GM19043 (cell line): ENCODE measurements around the gene RGS6.

Experiments used
- ATAC-seq: cut with Tn5 transposase; IDR thresholded peaks from one replicate; pipeline ENCODE4 v1.9.1; 2021; ENCODE audit warnings: low read depth; ENCODE audit not compliant: unreplicated experiment

The RGS6 gene

DNA sequence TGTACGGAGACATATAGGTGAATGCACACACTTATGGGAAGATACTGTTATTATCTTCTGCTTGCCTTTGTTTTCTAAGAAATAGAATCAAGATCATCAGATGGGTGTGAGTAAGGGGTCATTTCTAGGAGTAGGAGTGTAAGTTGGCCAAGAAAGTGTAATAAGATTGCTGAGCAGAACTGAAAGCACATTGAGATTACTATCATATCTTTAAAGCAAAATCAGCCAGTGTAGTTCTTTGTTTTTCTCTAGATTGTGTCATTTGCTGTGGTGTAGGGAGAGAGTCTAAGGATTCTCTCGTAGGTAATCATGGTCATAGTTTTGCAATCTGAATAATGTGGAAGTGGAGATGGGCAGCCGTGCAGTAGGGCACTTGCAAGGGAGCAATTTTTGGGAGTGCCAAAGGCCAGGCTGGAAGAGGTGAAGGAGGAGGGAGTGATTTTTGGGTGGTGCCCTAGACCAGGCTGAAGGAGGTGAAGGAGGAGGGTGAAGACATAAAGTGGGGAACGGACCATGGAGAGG is 131.6 kb downstream of the RGS6 start:
- no peak for ATAC-seq

DNA sequence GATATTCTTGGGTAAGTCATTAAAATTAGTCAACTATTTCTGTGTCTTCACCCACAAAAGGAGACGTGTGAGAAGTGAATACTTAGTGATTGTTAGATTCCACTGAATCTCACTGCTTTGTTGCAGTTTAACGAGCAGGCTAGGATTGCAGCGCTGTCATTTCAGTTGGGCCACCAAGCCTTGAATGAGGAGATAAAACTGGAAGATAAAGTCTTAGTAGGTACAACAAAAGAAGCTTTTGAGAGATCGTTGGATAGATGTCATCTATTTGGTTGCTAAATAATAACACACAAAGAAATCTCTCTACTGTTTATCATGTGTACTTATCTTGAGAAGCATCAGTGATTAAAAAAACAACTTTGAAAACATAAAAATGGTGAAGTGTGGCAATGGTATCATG is 132.3 kb downstream of the RGS6 start:
- no peak for ATAC-seq

DNA sequence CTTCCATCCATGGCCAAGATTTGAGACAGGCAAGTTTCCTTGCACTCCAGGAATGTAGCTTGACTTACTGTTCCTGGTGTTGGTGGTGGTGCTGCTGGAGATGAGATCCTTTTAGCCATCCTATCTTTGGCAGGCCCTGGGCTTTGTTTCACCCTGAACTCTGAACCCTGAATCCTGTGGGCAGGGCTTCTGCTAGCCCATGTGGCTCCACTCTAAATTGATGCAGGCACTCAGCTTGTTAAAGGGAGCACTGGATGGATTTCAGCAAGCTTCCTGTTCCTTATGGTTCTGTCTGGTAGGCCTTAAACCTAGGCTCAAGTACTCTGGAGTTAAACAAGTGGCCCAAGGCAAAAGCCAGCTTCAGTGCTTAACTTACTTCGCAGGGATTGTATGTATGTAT is 138.2 kb downstream of the RGS6 start:
- no peak for ATAC-seq

DNA sequence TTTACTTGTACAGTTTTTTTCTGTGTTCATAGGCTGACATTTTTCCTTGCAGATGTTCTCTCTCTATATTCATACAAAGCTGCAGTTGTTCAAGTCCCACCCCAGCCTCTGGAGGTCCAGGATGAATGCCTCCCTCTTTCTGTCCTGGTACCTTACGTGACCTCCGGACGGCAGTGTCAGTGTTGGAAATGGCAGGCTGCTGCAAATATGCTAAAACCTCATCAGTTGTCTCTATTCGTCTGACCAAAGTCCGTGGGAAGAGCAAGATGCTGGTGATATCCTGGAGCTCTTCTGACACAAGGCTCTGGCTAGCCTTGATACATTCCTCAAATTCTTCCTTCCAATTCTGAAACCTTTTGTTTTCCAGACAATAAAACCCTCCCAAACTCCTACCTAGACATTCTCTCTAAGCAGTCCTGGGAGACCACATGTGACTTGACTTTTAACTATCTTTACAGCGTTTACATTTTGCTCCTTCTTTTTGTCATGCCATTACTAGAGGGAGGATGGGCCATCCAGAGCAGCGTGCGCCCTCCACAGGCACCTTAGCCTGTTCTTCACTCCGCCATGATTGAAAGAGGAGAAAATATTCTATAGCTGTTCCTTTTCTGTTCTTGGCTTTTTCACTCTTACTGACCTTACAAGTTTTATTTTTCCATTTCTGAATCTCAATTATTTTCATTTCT is 143.6 kb downstream of the RGS6 start:
- ATAC-seq = no peak

DNA sequence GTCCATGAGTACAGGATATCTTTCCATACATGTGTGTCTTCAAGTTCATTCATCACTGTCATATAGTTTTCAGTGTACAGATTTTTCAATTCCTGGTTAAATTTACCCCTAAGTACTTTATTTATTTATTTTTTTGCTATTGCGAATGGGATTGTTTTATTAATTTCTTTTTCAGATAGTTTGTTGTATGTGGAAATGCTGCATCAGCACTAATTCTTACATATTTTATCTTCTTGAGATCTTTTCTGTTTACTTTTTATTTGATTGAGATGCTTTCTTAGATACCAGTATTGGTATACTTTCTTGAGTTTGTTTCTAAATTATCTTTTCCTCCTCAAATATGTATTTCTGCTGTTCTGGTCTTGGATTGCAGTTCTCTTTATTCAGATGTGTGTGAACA is 148.9 kb downstream of the RGS6 start:
- ATAC-seq = no peak

DNA sequence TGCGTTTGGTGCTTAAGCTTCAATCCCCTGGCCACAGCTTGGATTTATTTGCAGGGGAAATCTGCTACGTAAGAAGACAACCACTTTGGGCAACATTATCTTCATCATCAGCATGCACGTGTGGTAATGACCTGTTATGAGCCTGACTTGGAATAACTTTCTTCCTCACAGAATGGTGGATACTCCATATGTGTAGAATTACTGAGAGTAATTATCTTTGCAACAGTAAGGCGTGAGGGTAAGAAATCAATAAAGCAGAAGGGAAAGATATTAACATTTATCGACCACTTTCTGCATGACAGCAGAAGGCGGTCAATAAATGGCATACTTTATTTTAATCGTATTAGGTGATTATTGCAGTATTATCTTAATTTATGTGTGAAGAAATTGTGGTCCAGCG is 152.7 kb downstream of the RGS6 start:
- ATAC-seq = no peak

DNA sequence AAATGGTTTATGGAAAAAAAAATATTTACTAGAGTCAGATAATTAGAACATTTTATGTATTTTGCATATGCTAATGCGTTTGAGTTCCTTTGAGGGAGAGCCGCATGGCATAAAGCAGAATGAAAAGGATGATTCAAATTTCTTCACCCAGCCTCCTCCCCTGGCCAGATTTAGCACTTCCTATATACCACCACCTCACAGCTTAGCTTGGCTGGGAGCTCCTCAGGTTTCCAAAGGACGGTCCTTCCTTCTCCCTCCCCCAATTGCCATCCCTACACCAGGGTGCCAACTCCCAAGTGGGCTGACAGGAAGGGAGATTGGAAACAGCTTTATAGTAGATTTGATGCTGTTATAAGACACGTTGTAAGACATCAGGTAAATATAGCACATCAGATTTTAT is 157.4 kb downstream of the RGS6 start:
- ATAC-seq = no peak

DNA sequence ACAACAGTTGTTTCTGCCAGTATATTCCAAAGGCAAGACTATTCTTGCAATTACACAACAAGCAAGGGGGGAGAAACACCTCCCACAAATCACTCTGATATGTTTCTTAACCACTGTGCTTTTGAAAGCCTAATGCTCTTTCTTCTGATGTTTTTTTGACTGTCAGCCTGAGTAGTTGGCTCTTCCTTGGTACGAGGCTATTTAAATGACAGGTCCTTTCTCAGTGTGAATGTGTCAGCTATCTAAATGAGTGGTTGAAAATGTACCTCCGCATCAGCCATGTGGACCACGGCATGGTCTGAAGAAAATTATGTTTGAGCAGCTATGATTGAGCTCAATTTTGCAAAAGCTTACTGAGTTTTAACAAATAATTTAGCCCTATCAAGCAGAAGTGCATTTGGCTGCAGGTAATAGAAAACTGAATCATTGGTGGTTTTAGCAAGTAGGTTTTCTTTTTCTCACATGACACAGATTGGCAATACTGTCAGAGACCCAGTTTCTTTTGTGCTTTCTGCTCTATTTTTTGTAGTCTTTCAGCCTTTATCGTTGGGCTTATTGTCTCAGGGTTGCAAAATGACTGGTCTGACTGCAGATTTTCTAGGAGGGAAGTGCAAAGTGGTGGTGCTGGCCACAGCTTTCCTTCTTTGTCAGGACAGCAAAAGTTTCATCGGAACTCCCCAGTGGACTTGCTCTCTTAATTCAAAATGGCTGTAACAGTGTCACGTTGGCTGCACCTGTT is 162.8 kb downstream of the RGS6 start:
- ATAC-seq = no peak

DNA sequence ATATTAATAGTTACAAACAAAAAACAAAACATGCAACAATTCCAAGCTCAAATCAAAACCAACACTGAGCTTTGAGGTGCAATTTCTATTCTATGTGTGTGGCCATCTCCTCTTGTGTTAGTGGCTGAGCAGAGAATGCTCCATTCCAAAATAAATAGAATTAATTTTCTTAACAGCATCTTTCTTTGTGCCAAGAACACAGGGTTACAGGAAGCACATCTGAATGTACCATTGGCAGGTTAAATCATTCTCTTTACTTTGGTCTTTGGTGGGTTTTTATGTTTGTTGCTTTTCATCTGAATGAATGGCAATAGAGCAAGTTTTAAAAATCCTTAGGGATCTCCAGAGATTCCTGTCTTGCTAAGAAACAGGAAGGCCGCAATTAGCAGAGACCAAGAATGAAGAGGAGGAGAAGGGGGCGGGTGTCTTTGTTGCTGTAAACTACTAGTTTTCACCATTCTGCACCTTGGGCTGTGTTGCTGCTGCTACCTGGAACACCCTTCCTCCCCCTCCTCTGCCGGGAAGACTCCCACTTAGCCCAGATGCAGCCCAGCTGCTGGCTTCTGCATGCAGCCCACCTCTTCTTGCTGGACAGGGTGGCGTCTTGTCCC is 165.0 kb downstream of the RGS6 start:
- no peak for ATAC-seq

DNA sequence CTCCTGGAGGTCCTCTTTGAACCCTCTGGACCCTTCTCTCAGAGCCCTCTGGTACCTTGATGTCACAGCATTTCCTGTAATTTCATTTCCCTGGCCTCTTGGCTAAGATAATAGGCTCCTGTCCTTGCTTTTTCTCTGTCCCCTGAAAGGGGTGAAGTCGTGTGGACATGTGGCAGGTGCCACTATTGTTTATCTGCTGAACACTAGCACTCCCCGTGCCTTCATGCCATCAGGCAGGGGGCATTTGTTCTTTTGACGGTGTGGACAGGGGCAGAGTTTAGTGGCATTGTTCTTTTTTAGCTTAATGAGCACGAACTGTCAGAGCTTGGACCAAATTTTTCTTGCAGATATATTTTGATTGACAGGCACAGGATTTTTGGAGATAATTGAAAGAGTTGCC is 166.0 kb downstream of the RGS6 start:
- ATAC-seq = no peak

DNA sequence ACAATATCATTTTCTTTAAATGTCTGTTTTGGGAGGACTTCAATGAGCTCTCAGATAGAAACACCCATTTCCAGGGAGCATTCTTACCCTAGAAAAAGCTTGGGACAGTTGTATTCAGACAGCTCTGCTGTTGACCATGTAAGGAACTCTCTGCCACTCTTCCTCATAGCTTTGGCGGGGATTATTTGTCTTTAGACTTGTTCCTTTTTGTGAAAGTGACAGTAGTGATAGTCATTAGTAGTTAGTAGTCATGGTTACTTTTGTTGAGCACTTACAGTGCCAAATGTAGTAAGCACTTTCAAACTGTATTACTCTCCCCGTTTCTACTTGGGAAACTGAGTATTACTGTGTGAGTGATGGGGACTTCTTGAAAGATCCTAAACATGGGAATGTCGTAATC is 167.3 kb downstream of the RGS6 start:
- ATAC-seq = no peak

DNA sequence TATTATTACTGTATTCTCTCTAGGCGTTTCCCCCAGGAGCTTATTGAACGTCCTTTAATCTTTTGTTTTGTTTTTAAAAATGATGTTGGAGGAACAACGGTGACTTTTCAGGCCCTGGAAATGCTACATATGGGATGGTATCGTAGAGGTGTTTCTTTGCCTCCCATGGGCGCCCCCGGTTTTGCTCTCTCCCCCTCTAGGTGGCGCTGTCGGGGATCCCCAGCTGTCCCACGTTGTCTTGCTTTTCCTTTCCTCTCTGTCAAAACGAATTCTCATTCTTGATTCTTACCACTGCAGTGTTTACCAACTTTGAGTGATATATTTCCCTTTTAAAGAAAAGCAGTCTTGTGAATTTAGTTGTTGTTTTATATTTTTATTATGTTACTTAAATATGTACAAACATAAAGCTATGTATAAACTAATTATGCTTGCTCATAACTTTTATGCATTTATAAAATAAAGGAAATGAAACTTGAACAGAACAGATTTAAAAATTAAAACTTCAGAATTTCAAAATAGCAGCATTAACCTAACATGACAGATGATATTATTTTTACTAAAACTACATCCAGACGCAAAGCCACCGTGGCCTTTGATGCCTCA is 171.9 kb downstream of the RGS6 start:
- no peak for ATAC-seq

DNA sequence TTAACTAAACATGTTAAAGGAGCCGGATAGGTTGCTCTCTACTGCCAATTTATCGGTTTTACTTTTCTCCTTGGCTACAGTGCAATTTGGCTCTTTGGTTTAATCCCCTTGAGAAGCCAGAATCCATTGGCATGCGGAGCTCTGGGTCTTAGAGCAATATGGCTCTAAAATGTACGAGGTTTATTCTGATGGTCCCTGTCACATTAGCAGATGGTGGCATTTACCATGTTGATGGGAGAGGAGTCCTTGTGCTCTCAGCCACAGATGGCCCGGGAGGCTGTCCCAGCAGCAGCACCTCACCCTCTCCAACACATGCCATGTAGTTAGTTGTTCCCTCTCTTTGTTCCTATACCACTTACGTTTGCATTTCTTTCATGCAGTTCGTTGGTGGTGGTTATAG is 179.7 kb downstream of the RGS6 start:
- no peak for ATAC-seq

DNA sequence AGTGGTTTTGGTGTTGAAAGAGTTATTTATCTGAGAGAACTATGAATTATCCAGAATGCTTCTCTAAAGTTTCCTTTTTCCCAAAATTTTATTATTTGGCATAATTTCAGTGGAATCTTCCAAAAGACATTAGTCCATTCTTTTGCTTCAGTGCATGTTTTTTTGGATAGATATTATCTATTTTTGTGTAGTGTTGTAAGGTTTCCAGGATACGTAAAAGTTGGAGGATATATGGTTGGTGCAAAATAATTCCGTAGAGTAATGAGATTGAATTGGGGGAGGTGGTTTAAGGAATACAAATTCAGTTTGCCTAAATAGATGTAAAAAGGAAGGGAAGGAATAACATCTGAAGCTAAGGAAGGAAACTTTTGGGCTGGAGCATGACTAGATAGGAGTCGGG is 186.6 kb downstream of the RGS6 start:
- no peak for ATAC-seq

DNA sequence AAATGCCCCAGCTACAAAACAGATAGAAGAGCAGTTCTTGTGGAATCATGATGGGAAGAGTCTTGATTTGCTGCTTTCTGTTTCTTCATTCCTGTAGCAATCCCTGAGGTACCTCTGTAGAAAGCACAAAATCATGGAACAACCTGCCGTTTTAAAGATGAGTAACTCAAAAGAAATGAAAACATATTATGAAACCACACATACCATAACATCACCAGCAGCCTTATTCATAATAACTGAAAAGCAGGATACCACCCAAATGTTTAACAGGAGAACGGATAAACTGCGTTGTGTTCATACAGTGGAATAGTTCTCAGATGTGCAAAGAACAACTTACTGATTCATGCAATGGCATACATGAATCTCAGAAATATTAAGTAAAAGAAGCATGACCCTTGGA is 188.1 kb downstream of the RGS6 start:
- no peak for ATAC-seq

DNA sequence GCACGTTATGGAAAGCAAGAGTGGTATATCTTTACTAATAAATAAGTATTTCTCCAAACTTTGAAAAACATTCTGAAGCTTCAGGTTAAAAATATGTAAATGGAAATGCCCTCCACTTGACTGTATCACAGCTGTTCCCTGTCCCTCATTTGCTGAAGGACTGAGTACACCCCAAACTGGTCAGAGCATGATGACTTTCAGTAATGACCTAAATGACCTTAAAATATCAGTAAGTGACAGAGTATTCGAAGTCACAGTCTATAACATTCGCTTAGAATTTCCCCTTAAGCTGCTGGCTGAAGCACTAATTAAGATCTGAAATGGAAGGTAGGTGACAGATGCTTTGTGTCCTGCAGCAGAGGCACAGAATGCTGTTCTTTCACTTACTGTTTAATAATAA is 191.5 kb downstream of the RGS6 start:
- no peak for ATAC-seq

DNA sequence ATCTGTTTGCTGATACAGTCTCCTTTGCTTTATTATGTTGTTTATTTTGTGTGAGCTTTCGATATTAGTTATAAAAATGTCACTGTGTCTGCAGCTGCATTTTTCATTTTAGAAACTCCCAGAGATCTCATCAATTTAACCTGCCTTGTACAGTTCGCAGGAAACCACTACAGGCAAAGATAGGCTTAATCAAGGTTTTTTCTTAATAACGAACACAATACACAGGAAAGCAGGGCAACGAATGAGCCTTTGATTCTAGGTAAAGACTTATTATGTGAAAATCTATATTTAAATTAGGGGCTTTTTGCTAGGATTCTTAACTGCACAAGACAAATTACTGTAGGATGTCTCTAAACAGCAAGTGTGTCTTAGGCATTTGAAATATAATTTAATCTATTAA is 191.9 kb downstream of the RGS6 start:
- no peak for ATAC-seq

DNA sequence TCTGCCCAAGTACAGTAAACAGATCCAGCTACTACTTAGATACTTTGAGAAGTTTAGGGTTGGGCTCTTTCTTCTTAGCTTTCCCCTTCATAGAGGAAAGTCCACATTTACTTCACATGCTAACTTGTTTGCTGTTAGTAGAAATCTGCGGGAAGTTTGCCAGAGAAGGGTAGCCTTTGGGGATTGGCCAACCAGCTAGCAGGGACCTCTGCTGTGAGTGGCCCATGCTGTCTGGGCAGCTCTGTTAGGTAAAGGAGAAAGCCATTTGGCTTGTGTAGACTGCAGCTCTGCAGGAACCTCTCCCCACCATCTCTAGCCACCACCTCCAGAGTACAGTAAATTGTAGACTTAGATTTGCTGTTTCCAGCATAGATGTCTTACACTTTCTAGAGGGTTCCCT is 193.9 kb downstream of the RGS6 start:
- ATAC-seq = no peak

DNA sequence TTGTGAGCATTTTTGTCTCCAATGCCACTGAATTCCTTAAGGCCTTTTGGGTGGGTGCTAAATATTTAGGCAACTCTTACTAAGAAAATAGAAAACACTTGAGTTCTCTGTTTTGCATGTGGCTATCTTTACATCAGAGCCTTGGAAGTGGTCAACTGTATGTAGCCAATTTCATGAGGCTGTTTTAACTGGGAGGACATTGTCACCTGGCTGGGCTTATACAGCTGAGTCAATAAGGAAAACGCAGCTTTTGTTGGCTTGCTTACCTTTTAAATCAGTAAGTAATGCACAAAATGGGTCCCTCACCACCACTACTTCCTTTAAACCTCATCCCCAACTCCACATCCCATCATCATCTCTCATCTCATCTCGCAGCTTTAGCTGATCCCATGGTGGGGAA is 194.3 kb downstream of the RGS6 start:
- no peak for ATAC-seq

DNA sequence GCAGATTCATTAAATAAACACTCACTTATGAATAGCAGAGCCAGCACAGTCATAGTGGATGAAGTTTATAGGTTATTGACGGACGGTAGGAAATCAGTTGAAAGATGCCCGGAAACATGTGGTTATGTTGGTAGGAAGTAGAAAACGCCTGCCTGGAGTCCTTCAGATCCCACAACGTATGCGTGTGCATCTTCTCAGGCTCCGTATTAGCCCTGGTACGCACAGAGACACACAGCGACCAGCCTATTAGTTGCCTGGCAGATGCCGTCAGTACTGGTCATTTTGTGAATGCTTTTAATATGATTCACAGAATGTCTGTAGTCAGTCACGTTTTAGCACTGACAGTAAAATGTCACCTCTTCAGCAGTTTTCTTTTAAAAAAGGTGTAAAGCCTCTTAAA is 196.4 kb downstream of the RGS6 start:
- no peak for ATAC-seq

DNA sequence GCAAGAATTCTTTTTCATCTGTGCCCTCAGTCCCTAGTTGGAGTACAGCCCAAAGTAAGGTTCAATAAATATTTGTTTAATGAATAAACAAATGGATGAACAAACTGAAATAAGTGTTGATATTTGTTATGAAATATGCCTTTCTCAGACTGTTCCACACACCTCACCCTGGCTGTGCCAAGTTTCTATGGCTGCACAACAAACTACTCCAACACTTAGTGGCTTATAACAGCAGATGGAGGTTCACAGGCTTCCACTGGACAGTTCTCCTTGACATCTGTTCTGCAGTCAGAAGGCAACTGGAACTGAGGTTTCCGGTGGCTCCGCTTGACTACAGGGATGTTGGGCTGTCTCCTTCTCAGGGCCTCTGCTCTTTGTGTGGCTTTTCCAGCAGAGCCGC is 197.1 kb downstream of the RGS6 start:
- ATAC-seq = no peak
